PFSK-1 (cell line): Measurements from ENCODE around the gene FAM222A.

Source experiments
- FOXP2 ChIP-seq: optimal IDR thresholded peaks from 2 replicates; pipeline ENCODE3; 2011; ENCODE audit warnings: borderline replicate concordance, control low read depth, inconsistent platforms; ENCODE audit not compliant: insufficient read depth; ENCODE audit errors: extremely low read length, extremely low read depth
- POLR2AphosphoS5 ChIP-seq: IDR thresholded peaks from 2 replicates; pipeline ENCODE4 v1.6.1; 2012; ENCODE audit warnings: low read depth, mild to moderate bottlenecking, control low read depth, low read length, moderate library complexity
- SIN3A ChIP-seq: IDR thresholded peaks from 2 replicates; pipeline ENCODE4 v1.6.1; 2012; ENCODE audit warnings: mild to moderate bottlenecking, low read length, moderate library complexity, borderline replicate concordance; ENCODE audit not compliant: insufficient read depth
- TAF1 ChIP-seq: IDR thresholded peaks from 2 replicates; pipeline ENCODE4 v1.6.1; 2012; ENCODE audit warnings: low read length, control low read depth, borderline replicate concordance; ENCODE audit not compliant: insufficient read depth
- TF ChIP-seq, protein P1 (sequence below), 2 experiments: IDR thresholded peaks; 2 replicates each; pipeline versions ENCODE4 v1.6.1 to v1.8.0; 2011 to 2012; ENCODE audit warnings: low read depth in 2 of 2, low read length in 2 of 2, control low read depth in 1 of 2, inconsistent platforms in 1 of 2, mild to moderate bottlenecking in 1 of 2, moderate library complexity in 1 of 2; ENCODE audit not compliant: insufficient read depth in 1 of 2

The FAM222A gene

DNA sequence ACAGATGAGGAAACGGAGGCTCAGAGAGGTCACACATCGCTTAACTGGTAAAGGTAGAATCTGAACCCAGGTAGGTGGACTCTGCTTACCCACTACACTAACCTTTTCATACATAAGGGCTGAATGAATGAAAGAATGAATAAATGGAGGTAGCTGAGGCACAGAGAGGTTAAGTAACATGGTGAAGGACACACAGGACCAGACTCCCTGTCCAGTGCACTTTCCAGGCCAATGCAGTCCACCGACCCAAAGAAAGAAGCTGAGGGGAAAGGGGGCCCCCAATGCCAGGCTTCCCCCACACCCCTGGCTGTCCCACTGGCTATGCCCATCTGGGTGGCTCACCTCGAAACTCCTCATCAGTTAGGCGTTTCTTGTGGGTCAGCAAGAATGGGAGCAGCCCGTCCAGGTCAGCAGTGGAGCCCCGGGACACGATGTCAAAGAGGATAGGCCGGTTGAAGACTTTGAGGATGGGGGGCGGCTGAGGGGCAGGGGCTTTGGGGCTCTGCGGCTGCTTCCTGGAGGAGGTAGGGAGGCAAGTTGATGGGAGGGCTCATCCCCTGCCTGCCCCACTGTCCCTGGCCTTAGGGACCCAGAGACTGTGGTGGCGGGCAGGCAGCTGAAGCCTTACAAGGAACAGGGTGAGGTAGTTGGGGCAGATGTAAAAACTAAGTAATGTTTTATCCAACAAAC lies 94.5 kb downstream of the FAM222A start:
- TF ChIP-seq, protein P1, sequence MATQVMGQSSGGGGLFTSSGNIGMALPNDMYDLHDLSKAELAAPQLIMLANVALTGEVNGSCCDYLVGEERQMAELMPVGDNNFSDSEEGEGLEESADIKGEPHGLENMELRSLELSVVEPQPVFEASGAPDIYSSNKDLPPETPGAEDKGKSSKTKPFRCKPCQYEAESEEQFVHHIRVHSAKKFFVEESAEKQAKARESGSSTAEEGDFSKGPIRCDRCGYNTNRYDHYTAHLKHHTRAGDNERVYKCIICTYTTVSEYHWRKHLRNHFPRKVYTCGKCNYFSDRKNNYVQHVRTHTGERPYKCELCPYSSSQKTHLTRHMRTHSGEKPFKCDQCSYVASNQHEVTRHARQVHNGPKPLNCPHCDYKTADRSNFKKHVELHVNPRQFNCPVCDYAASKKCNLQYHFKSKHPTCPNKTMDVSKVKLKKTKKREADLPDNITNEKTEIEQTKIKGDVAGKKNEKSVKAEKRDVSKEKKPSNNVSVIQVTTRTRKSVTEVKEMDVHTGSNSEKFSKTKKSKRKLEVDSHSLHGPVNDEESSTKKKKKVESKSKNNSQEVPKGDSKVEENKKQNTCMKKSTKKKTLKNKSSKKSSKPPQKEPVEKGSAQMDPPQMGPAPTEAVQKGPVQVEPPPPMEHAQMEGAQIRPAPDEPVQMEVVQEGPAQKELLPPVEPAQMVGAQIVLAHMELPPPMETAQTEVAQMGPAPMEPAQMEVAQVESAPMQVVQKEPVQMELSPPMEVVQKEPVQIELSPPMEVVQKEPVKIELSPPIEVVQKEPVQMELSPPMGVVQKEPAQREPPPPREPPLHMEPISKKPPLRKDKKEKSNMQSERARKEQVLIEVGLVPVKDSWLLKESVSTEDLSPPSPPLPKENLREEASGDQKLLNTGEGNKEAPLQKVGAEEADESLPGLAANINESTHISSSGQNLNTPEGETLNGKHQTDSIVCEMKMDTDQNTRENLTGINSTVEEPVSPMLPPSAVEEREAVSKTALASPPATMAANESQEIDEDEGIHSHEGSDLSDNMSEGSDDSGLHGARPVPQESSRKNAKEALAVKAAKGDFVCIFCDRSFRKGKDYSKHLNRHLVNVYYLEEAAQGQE (IDR thresholded peaks at IDR 0.05; ENCODE audit: insufficient read depth in 1 of 2, low read depth in 2 of 2, low read length in 2 of 2), result no peak
- TF ChIP-seq POLR2AphosphoS5, result no peak

GRCh38 chr12:109808876-109809646 lies 95.4 kb downstream of the FAM222A start:
- TF ChIP-seq SIN3A, result no peak
- no peak for TF ChIP-seq TAF1

DNA sequence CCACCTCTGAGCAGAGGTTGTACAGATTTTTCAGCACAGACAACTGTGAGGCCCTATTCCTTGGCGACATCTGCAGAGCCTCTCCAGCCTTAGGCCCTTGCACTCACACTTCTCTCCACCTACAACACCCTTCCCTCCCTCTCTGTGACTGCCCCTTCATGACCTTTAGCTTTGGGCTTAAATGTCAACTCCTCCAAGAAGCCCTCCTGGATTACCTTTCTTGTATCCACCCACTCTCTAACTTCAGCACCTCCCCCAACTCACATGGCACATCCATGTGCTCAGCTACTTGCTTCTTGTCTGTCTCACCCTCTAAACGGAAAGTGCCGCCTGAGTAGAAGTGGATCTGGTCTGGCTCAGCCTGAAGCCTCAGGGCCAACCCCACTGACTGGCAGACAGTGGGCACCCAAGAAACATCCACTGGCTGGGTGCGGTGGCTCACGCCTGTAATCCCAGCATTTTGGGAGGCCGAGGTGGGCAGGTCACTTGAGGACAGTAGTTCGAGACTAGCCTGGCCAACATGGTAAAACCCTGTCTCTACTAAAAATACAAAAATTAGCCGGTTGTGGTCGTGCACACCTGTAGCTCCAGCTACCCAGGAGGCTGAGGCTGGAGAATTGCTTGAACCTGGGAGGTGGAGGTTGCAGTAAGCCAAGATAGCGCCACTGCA lies 97.5 kb downstream of the FAM222A start:
- no peak for TF ChIP-seq TAF1
- TF ChIP-seq POLR2AphosphoS5, result no peak
- no peak for TF ChIP-seq SIN3A
- TF ChIP-seq, protein P1 (IDR thresholded peaks at IDR 0.05; ENCODE audit: insufficient read depth in 1 of 2, low read depth in 2 of 2, low read length in 2 of 2), result no peak

GRCh38 chr12:109811624-109811995 lies 98.0 kb downstream of the FAM222A start:
- TF ChIP-seq POLR2AphosphoS5 (no peak), SIN3A (no peak), TAF1 (no peak), FOXP2 (no peak)
- TF ChIP-seq, protein P1 (IDR thresholded peaks at IDR 0.05; ENCODE audit: insufficient read depth in 1 of 2, low read depth in 2 of 2, low read length in 2 of 2), result no peak

DNA sequence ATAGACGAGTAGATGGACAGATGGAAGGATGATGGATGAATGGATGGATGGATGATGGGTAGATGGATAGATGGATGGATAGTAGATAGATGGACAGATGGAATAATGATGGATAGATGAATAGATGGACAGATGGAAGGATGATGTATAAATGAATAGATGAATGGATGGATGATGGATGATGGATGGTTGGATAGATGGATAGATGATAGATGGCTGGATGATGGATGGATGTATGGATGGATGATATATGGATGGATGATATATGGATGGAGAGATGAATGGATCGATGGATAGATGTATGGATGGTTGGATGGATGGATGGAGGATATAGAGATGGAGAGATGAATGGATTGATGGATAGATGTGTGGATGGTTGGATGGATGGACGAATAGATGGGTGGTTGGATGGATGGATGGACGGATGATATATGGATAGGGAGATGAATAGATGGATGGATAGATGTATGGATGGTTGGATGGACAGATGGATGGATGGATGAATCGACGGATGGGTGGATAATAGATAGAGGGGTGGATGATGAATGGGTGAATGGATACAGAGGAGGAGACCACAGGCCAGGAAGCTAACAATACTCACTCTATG lies 100.3 kb downstream of the FAM222A start:
- TF ChIP-seq POLR2AphosphoS5, result no peak
- TF ChIP-seq TAF1, result no peak
- TF ChIP-seq, protein P1 (IDR thresholded peaks at IDR 0.05; ENCODE audit: insufficient read depth in 1 of 2, low read depth in 2 of 2, low read length in 2 of 2), result no peak
- no peak for TF ChIP-seq SIN3A
- TF ChIP-seq FOXP2, result no peak
